HepG2 (cell line): ENCODE data around the gene TRIM66. TPM values are rescaled to one million over a fixed set of nuclear protein-coding genes. Genes with fewer than 3 reads are reported as not detected.
A peak's percentile ranks its signal among the peaks of the same experiment; 100 is the strongest.

Experiments
- HDAC1 ChIP-seq: sonication (generic); formaldehyde crosslinking; IDR thresholded peaks from 2 replicates; pipeline ENCODE4 v1.5.1; 2020; ENCODE audit warnings: mild to moderate bottlenecking, missing genetic modification reagents
- IKZF4 ChIP-seq: sonication (generic); formaldehyde crosslinking; IDR thresholded peaks from 2 replicates; pipeline ENCODE4 v1.5.1; 2020; ENCODE audit warnings: borderline replicate concordance, mild to moderate bottlenecking, low read depth, missing genetic modification reagents; ENCODE audit errors: not compliant biosample characterization
- JDP2 ChIP-seq: sonication (generic); formaldehyde crosslinking; IDR thresholded peaks from 2 replicates; pipeline ENCODE4 v1.8.1; 2022; ENCODE audit warnings: missing genetic modification reagents, borderline replicate concordance
- MED8 ChIP-seq: sonication (generic); formaldehyde crosslinking; IDR thresholded peaks from 2 replicates; pipeline ENCODE4 v1.8.1; 2023; ENCODE audit warnings: mild to moderate bottlenecking, missing genetic modification reagents; ENCODE audit not compliant: insufficient replicate concordance
- ZNF468 ChIP-seq: sonication (generic); formaldehyde crosslinking; IDR thresholded peaks from 2 replicates; pipeline ENCODE4 v1.8.0; 2022; ENCODE audit warnings: mild to moderate bottlenecking, moderate library complexity, missing genetic modification reagents
- ZZZ3 ChIP-seq: sonication (generic); formaldehyde crosslinking; IDR thresholded peaks from 2 replicates; pipeline ENCODE4 v1.4.0; 2020; ENCODE audit warnings: missing genetic modification reagents, mild to moderate bottlenecking, borderline replicate concordance
- polyA plus RNA-seq, 8 experiments: library from polyadenylated mRNA; depleted of rRNA in 3 of 8; stranded (reverse) in 7 of 8; unstranded in 1 of 8; fragments of >200 nt; fragmentation: Illumina TruSeq in 4 of 8; extraction: Trizol in 4 of 8; gene quantifications; 2 replicates each; pipeline versions ENCODE4 v1.2.1 to v1.2.3, GENCODE V29; 2011 to 2016; ENCODE audit warnings: low read depth in 4 of 8, missing spikeins in 1 of 8, mixed read lengths in 1 of 8; ENCODE audit not compliant: insufficient read depth in 1 of 8
- total RNA-seq, 5 experiments: library from RNA; depleted of rRNA; stranded (reverse); fragments of >200 nt; fragmentation: Illumina TruSeq; extraction: Trizol; gene quantifications; 2 replicates each; pipeline ENCODE4 v1.2.3, GENCODE V29; 2016; ENCODE audit warnings: low read depth in 1 of 5
- TF ChIP-seq, protein P1 (sequence below): IDR thresholded peaks from 2 replicates; pipeline ENCODE4 v1.6.1; 2012; ENCODE audit warnings: low read length, improper control_type of control experiment
- TF ChIP-seq, protein P2 (sequence below): IDR thresholded peaks from 2 replicates; pipeline ENCODE4 v1.6.1; 2016
- TF ChIP-seq, protein P3 (sequence below): sonication (generic); formaldehyde crosslinking; conservative IDR thresholded peaks from 2 replicates; pipeline ENCODE4 v1.8.0; 2022; ENCODE audit warnings: low read depth, missing genetic modification reagents
- TF ChIP-seq, protein P4 (sequence below): sonication (generic); formaldehyde crosslinking; IDR thresholded peaks from 2 replicates; pipeline ENCODE4 v1.5.1; 2020; ENCODE audit warnings: missing genetic modification reagents, mild to moderate bottlenecking, borderline replicate concordance
- TF ChIP-seq, protein P5 (sequence below): sonication (generic); formaldehyde crosslinking; IDR thresholded peaks from 2 replicates; pipeline ENCODE4 v1.4.0; 2020; ENCODE audit warnings: missing genetic modification reagents
- TF ChIP-seq, protein P6 (sequence below): sonication (generic); formaldehyde crosslinking; IDR thresholded peaks from 2 replicates; pipeline ENCODE4 v1.4.0; 2020; ENCODE audit warnings: missing genetic modification reagents, borderline replicate concordance

The TRIM66 gene
- total and polyA plus RNA-seq, 2 of the 13 experiments (the other 11 are each of a cell fraction or from before 2014, with no cell fraction given): 4.9 to 6.1 TPM

DNA sequence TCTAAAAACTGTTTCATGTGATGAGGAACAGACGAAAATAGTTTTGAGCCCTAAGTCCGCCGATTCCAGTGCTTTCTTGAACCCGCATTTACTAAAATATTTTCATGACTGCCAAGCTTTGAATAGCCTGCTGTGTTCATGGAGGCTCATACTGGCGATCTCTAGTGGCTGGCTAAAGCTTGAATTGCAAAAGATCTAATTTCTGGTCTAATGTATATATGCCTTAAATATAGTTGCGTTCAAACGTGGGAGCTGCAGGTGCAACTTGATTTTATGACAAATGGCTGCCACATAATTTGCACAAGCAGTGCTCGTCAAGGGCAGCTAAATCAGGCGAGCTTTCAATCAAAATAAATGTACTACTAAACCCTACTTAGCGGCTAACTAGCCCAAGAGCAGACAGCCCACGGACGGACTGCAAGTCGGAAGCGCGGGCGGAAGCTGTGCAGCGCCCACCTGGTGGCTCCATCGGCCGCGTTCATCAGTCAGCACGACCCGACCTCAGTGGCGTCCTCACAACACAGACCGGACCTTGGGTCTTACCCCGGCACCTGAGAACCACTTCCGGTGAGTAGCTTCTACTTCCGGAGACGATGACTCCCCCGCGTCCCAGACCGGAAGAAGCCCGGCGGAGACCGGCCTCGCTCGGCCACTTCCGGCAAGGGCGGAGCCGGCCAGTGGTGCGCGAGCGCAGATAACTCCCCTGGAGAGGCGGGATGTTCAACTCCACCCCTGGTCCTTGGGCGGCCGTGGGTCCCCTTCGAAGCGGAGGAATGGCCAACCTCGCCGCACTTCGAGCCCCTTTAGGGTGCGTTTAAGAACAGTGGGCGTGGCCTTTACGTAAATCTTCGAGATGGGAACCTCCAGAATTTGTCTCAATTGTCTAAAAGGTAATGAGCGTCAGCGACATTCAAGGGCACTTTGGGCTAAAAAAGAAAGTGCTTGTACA lies 6.2 kb upstream of the TRIM66 start (continued):
- TF ChIP-seq, protein P1, sequence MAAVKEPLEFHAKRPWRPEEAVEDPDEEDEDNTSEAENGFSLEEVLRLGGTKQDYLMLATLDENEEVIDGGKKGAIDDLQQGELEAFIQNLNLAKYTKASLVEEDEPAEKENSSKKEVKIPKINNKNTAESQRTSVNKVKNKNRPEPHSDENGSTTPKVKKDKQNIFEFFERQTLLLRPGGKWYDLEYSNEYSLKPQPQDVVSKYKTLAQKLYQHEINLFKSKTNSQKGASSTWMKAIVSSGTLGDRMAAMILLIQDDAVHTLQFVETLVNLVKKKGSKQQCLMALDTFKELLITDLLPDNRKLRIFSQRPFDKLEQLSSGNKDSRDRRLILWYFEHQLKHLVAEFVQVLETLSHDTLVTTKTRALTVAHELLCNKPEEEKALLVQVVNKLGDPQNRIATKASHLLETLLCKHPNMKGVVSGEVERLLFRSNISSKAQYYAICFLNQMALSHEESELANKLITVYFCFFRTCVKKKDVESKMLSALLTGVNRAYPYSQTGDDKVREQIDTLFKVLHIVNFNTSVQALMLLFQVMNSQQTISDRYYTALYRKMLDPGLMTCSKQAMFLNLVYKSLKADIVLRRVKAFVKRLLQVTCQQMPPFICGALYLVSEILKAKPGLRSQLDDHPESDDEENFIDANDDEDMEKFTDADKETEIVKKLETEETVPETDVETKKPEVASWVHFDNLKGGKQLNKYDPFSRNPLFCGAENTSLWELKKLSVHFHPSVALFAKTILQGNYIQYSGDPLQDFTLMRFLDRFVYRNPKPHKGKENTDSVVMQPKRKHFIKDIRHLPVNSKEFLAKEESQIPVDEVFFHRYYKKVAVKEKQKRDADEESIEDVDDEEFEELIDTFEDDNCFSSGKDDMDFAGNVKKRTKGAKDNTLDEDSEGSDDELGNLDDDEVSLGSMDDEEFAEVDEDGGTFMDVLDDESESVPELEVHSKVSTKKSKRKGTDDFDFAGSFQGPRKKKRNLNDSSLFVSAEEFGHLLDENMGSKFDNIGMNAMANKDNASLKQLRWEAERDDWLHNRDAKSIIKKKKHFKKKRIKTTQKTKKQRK: no peak
- TF ChIP-seq, protein P2, sequence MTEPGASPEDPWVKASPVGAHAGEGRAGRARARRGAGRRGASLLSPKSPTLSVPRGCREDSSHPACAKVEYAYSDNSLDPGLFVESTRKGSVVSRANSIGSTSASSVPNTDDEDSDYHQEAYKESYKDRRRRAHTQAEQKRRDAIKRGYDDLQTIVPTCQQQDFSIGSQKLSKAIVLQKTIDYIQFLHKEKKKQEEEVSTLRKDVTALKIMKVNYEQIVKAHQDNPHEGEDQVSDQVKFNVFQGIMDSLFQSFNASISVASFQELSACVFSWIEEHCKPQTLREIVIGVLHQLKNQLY (CRISPR knock-in tag): no peak
- TF ChIP-seq, protein P3, sequence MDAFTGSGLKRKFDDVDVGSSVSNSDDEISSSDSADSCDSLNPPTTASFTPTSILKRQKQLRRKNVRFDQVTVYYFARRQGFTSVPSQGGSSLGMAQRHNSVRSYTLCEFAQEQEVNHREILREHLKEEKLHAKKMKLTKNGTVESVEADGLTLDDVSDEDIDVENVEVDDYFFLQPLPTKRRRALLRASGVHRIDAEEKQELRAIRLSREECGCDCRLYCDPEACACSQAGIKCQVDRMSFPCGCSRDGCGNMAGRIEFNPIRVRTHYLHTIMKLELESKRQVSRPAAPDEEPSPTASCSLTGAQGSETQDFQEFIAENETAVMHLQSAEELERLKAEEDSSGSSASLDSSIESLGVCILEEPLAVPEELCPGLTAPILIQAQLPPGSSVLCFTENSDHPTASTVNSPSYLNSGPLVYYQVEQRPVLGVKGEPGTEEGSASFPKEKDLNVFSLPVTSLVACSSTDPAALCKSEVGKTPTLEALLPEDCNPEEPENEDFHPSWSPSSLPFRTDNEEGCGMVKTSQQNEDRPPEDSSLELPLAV (CRISPR knock-in tag): no peak
- TF ChIP-seq, protein P4, sequence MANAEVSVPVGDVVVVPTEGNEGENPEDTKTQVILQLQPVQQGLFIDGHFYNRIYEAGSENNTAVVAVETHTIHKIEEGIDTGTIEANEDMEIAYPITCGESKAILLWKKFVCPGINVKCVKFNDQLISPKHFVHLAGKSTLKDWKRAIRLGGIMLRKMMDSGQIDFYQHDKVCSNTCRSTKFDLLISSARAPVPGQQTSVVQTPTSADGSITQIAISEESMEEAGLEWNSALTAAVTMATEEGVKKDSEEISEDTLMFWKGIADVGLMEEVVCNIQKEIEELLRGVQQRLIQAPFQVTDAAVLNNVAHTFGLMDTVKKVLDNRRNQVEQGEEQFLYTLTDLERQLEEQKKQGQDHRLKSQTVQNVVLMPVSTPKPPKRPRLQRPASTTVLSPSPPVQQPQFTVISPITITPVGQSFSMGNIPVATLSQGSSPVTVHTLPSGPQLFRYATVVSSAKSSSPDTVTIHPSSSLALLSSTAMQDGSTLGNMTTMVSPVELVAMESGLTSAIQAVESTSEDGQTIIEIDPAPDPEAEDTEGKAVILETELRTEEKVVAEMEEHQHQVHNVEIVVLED (CRISPR knock-in tag): peak; percentile 81
- TF ChIP-seq IKZF4 (CRISPR knock-in tag) (no peak), JDP2 (no peak), HDAC1 (CRISPR knock-in tag) (peak; percentile 89), ZNF468 (no peak), ZZZ3 (no peak; the same call in 1 of the 2 replicates), MED8 (CRISPR knock-in tag) (peak; percentile 64)
- TF ChIP-seq, protein P5, sequence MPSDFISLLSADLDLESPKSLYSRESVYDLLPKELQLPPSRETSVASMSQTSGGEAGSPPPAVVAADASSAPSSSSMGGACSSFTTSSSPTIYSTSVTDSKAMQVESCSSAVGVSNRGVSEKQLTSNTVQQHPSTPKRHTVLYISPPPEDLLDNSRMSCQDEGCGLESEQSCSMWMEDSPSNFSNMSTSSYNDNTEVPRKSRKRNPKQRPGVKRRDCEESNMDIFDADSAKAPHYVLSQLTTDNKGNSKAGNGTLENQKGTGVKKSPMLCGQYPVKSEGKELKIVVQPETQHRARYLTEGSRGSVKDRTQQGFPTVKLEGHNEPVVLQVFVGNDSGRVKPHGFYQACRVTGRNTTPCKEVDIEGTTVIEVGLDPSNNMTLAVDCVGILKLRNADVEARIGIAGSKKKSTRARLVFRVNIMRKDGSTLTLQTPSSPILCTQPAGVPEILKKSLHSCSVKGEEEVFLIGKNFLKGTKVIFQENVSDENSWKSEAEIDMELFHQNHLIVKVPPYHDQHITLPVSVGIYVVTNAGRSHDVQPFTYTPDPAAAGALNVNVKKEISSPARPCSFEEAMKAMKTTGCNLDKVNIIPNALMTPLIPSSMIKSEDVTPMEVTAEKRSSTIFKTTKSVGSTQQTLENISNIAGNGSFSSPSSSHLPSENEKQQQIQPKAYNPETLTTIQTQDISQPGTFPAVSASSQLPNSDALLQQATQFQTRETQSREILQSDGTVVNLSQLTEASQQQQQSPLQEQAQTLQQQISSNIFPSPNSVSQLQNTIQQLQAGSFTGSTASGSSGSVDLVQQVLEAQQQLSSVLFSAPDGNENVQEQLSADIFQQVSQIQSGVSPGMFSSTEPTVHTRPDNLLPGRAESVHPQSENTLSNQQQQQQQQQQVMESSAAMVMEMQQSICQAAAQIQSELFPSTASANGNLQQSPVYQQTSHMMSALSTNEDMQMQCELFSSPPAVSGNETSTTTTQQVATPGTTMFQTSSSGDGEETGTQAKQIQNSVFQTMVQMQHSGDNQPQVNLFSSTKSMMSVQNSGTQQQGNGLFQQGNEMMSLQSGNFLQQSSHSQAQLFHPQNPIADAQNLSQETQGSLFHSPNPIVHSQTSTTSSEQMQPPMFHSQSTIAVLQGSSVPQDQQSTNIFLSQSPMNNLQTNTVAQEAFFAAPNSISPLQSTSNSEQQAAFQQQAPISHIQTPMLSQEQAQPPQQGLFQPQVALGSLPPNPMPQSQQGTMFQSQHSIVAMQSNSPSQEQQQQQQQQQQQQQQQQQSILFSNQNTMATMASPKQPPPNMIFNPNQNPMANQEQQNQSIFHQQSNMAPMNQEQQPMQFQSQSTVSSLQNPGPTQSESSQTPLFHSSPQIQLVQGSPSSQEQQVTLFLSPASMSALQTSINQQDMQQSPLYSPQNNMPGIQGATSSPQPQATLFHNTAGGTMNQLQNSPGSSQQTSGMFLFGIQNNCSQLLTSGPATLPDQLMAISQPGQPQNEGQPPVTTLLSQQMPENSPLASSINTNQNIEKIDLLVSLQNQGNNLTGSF (CRISPR knock-in tag): peak; percentile 83; the same call in 1 of the 2 replicates
- TF ChIP-seq, protein P6, sequence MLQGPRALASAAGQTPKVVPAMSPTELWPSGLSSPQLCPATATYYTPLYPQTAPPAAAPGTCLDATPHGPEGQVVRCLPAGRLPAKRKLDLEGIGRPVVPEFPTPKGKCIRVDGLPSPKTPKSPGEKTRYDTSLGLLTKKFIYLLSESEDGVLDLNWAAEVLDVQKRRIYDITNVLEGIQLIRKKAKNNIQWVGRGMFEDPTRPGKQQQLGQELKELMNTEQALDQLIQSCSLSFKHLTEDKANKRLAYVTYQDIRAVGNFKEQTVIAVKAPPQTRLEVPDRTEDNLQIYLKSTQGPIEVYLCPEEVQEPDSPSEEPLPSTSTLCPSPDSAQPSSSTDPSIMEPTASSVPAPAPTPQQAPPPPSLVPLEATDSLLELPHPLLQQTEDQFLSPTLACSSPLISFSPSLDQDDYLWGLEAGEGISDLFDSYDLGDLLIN: no peak
